ENCODE measurements around the gene RAB38.

DNA sequence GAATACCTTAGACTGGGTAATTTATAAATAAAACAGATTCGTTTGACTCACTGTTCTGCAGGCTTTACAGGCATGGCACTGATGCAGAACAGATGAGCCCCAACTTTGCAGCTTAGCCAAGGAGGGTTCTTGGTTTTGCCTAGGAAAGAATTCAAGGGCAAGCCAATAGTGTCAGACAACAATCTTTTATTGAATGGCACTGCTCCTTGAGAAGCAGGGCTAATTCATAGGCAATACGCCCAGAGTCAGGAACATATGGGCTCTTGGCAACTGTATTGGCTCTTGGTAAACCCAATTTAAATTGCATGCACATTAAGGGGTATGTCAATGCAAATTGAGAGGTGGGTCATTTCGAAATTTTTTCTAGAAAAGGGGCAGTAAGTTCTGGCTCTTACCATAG lies 87.9 kb downstream of the RAB38 start:
- TF ChIP-seq, protein P1, sequence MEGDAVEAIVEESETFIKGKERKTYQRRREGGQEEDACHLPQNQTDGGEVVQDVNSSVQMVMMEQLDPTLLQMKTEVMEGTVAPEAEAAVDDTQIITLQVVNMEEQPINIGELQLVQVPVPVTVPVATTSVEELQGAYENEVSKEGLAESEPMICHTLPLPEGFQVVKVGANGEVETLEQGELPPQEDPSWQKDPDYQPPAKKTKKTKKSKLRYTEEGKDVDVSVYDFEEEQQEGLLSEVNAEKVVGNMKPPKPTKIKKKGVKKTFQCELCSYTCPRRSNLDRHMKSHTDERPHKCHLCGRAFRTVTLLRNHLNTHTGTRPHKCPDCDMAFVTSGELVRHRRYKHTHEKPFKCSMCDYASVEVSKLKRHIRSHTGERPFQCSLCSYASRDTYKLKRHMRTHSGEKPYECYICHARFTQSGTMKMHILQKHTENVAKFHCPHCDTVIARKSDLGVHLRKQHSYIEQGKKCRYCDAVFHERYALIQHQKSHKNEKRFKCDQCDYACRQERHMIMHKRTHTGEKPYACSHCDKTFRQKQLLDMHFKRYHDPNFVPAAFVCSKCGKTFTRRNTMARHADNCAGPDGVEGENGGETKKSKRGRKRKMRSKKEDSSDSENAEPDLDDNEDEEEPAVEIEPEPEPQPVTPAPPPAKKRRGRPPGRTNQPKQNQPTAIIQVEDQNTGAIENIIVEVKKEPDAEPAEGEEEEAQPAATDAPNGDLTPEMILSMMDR (IDR thresholded peaks at IDR 0.05) = no peak
- no peak for TF ChIP-seq ZFX (IDR thresholded peaks at IDR 0.05; ENCODE audit: borderline replicate concordance)
